ENCODE data around the gene CARS2. TPM values are rescaled to one million over a fixed set of nuclear protein-coding genes. Genes with fewer than 3 reads are reported as not detected.
"Not testable (repeated sequence)": the region's sequence is repeated elsewhere in the genome, so short reads cannot be mapped to it uniquely, and the experiment has no call there.

Gene CARS2
- total RNA-seq, 3 donors from 2014 or later (not counting 1 experiment from before 2014, with no cell fraction given), result 65.3 to 77.3 (median 73.0) TPM

GRCh38 chr13:110726726-110727125 lies 20.8 kb upstream of the CARS2 start:
- Mint-ChIP-seq H3K27me3 (ENCODE audit: low read depth in 2 of 2) (no peaks in the 10 kb centered on the region), H3K9me3 (no peaks in the 10 kb centered on the region), H3K27ac (peak overlapping the region; percentile 75 to 82), H3K4me3 (peak overlapping the region; percentile 91), H3K36me3 (no peaks in the 10 kb centered on the region), H3K4me1 (peaks cover 30 to 36% of the 10 kb centered on the region in 2 donors)
- ATAC-seq (peak; percentile 86 to 97 (median 89)), DNase-seq (peak; percentile 65 to 74)
- TF ChIP-seq CTCF (IDR thresholded peaks at IDR 0.05), result no peak
- peaks cover 28% of the 10 kb centered on the region for H3K4me1 ChIP-seq (ENCODE audit: control insufficient read depth, insufficient read depth, low read length)
- H3K9me3 ChIP-seq (ENCODE audit: control insufficient read depth, insufficient read depth, low read length), result no peaks in the 10 kb centered on the region
- intact Hi-C loops (cut with micrococcal nuclease), result loop anchor here (1.0 to 5.0 kb wide), 3 partner anchors 11 to 186 kb away; no protein-coding TSS in a partner anchor
- 31% methylated on average over 7 of the region's 9 CpGs for WGBS (ENCODE audit: insufficient coverage)
- no peak overlapping the region for H3K27ac ChIP-seq (ENCODE audit: low read length)
- H3K27me3 ChIP-seq (ENCODE audit: control insufficient read depth, insufficient read depth, low read length), result no peaks in the 10 kb centered on the region
- no peak overlapping the region for H3K4me3 ChIP-seq (ENCODE audit: low read length)
- H3K36me3 ChIP-seq (ENCODE audit: control insufficient read depth, insufficient read depth, low read length), result peaks cover 4% of the 10 kb centered on the region

- H3K9me3 ChIP-seq (ENCODE audit: control insufficient read depth, insufficient read depth, low read length); H3K27me3 ChIP-seq (ENCODE audit: control insufficient read depth, insufficient read depth, low read length); H3K36me3 ChIP-seq (ENCODE audit: control insufficient read depth, insufficient read depth, low read length); H3K27me3 Mint-ChIP-seq (ENCODE audit: low read depth in 2 of 2); H3K9me3 Mint-ChIP-seq; H3K36me3 Mint-ChIP-seq; H3K27ac ChIP-seq (ENCODE audit: low read length): not testable (repeated sequence)
- Mint-ChIP-seq H3K27ac (peak overlapping the region; percentile 75 to 82), H3K4me3 (peak overlapping the region; percentile 91), H3K4me1 (peaks cover 30 to 36% of the 10 kb centered on the region in 2 donors)
- ATAC-seq (peak; percentile 29 to 56 (median 39)), DNase-seq (peak in 1 of 2 donors; percentile 19)
- WGBS (ENCODE audit: insufficient coverage), result 81% methylated on average over 6 of the region's 6 CpGs
- Histone ChIP-seq H3K4me1 (ENCODE audit: control insufficient read depth, insufficient read depth, low read length) (peaks cover 28% of the 10 kb centered on the region), H3K4me3 (ENCODE audit: low read length) (peak overlapping the region; percentile 10)
- intact Hi-C loops (cut with micrococcal nuclease), result loop anchor here (1.0 to 5.0 kb wide), 3 partner anchors 11 to 186 kb away; no protein-coding TSS in a partner anchor
These were observed 20.2 kb upstream of the CARS2 start for GRCh38 chr13:110726153-110726552.

GRCh38 chr13:110723598-110723997 lies 17.7 kb upstream of the CARS2 start:
- Mint-ChIP-seq H3K4me1 (peaks cover 39 to 42% of the 10 kb centered on the region in 2 donors), H3K27me3 (ENCODE audit: low read depth in 2 of 2) (no peaks in the 10 kb centered on the region), H3K9me3 (no peaks in the 10 kb centered on the region), H3K36me3 (no peaks in the 10 kb centered on the region), H3K27ac (peak overlapping the region in 1 of 2 donors; percentile 54), H3K4me3 (no peak overlapping the region)
- H3K27ac ChIP-seq (ENCODE audit: low read length), result no peak overlapping the region
- H3K36me3 ChIP-seq (ENCODE audit: control insufficient read depth, insufficient read depth, low read length), result peaks cover 17% of the 10 kb centered on the region
- DNase-seq (no peak), ATAC-seq (no peak)
- no peaks in the 10 kb centered on the region for H3K27me3 ChIP-seq (ENCODE audit: control insufficient read depth, insufficient read depth, low read length)
- 90% methylated on average over 7 of the region's 8 CpGs for WGBS (ENCODE audit: insufficient coverage)
- H3K4me1 ChIP-seq (ENCODE audit: control insufficient read depth, insufficient read depth, low read length), result peaks cover 28% of the 10 kb centered on the region
- H3K4me3 ChIP-seq (ENCODE audit: low read length), result no peak overlapping the region
- no peak for TF ChIP-seq CTCF (IDR thresholded peaks at IDR 0.05)
- no peaks in the 10 kb centered on the region for H3K9me3 ChIP-seq (ENCODE audit: control insufficient read depth, insufficient read depth, low read length)
- intact Hi-C loops (cut with micrococcal nuclease), result no loop called here

GRCh38 chr13:110722971-110723370 lies 17.1 kb upstream of the CARS2 start:
- ATAC-seq (no peak), DNase-seq (no peak)
- Histone ChIP-seq H3K9me3 (ENCODE audit: control insufficient read depth, insufficient read depth, low read length) (no peaks in the 10 kb centered on the region), H3K27me3 (ENCODE audit: control insufficient read depth, insufficient read depth, low read length) (no peaks in the 10 kb centered on the region), H3K4me3 (ENCODE audit: low read length) (no peak overlapping the region), H3K36me3 (ENCODE audit: control insufficient read depth, insufficient read depth, low read length) (peaks cover 17% of the 10 kb centered on the region), H3K27ac (ENCODE audit: low read length) (no peak overlapping the region), H3K4me1 (ENCODE audit: control insufficient read depth, insufficient read depth, low read length) (peaks cover 31% of the 10 kb centered on the region)
- H3K36me3 Mint-ChIP-seq, result no peaks in the 10 kb centered on the region
- WGBS (ENCODE audit: insufficient coverage), result 84% methylated on average over 4 of the region's 5 CpGs
- H3K9me3 Mint-ChIP-seq, result no peaks in the 10 kb centered on the region
- H3K4me1 Mint-ChIP-seq, result peaks cover 37 to 41% of the 10 kb centered on the region in 2 donors
- H3K27me3 Mint-ChIP-seq (ENCODE audit: low read depth in 2 of 2), result no peaks in the 10 kb centered on the region
- no peak for TF ChIP-seq CTCF (IDR thresholded peaks at IDR 0.05)
- intact Hi-C loops (cut with micrococcal nuclease), result no loop called here
- no peak overlapping the region for H3K4me3 Mint-ChIP-seq
- H3K27ac Mint-ChIP-seq, result no peak overlapping the region

Measured in natural killer cell (primary cell).